ENCODE data around the gene SLC18A3. TPM values are rescaled to one million over a fixed set of nuclear protein-coding genes. Genes with fewer than 3 reads are reported as not detected.

Gene SLC18A3
- total and polyA plus RNA-seq, 2 experiments from 2014 or later = 0.16 TPM; not detected in 1

DNA sequence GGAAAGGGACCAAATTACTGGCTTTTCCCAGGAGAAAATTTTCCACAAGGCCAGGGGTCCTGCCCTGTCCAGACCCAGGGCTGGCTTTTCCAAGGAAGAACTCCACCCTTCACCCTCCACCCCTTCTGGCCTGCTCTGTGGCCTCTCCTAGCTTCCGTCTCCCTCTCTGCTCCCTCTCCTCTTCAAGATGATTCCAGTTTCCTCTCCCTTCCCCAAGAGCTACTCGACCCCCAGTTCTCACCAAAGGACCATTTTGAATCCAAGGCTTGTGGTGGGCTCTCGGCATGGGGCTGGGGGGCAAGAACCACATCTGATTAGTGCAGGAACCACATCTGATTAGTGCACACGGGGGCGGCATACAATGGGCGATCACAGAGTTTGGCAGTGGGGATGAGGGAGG, 11.5 kb downstream of the SLC18A3 start (continued):
- TF ChIP-seq, protein P1, sequence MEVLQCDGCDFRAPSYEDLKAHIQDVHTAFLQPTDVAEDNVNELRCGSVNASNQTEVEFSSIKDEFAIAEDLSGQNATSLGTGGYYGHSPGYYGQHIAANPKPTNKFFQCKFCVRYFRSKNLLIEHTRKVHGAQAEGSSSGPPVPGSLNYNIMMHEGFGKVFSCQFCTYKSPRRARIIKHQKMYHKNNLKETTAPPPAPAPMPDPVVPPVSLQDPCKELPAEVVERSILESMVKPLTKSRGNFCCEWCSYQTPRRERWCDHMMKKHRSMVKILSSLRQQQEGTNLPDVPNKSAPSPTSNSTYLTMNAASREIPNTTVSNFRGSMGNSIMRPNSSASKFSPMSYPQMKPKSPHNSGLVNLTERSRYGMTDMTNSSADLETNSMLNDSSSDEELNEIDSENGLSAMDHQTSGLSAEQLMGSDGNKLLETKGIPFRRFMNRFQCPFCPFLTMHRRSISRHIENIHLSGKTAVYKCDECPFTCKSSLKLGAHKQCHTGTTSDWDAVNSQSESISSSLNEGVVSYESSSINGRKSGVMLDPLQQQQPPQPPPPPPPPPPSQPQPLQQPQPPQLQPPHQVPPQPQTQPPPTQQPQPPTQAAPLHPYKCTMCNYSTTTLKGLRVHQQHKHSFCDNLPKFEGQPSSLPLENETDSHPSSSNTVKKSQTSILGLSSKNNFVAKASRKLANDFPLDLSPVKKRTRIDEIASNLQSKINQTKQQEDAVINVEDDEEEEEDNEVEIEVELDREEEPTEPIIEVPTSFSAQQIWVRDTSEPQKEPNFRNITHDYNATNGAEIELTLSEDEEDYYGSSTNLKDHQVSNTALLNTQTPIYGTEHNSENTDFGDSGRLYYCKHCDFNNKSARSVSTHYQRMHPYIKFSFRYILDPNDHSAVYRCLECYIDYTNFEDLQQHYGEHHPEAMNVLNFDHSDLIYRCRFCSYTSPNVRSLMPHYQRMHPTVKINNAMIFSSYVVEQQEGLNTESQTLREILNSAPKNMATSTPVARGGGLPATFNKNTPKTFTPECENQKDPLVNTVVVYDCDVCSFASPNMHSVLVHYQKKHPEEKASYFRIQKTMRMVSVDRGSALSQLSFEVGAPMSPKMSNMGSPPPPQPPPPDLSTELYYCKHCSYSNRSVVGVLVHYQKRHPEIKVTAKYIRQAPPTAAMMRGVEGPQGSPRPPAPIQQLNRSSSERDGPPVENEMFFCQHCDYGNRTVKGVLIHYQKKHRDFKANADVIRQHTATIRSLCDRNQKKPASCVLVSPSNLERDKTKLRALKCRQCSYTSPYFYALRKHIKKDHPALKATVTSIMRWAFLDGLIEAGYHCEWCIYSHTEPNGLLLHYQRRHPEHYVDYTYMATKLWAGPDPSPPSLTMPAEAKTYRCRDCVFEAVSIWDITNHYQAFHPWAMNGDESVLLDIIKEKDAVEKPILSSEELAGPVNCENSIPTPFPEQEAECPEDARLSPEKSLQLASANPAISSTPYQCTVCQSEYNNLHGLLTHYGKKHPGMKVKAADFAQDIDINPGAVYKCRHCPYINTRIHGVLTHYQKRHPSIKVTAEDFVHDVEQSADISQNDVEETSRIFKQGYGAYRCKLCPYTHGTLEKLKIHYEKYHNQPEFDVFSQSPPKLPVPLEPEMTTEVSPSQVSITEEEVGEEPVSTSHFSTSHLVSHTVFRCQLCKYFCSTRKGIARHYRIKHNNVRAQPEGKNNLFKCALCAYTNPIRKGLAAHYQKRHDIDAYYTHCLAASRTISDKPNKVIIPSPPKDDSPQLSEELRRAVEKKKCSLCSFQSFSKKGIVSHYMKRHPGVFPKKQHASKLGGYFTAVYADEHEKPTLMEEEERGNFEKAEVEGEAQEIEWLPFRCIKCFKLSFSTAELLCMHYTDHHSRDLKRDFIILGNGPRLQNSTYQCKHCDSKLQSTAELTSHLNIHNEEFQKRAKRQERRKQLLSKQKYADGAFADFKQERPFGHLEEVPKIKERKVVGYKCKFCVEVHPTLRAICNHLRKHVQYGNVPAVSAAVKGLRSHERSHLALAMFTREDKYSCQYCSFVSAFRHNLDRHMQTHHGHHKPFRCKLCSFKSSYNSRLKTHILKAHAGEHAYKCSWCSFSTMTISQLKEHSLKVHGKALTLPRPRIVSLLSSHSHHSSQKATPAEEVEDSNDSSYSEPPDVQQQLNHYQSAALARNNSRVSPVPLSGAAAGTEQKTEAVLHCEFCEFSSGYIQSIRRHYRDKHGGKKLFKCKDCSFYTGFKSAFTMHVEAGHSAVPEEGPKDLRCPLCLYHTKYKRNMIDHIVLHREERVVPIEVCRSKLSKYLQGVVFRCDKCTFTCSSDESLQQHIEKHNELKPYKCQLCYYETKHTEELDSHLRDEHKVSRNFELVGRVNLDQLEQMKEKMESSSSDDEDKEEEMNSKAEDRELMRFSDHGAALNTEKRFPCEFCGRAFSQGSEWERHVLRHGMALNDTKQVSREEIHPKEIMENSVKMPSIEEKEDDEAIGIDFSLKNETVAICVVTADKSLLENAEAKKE (CRISPR knock-in tag; IDR thresholded peaks at IDR 0.05) = no peak
- no peak for TF ChIP-seq EZH2 (IDR thresholded peaks at IDR 0.05; ENCODE audit: low read depth, unreplicated experiment)
- TF ChIP-seq, protein P2, sequence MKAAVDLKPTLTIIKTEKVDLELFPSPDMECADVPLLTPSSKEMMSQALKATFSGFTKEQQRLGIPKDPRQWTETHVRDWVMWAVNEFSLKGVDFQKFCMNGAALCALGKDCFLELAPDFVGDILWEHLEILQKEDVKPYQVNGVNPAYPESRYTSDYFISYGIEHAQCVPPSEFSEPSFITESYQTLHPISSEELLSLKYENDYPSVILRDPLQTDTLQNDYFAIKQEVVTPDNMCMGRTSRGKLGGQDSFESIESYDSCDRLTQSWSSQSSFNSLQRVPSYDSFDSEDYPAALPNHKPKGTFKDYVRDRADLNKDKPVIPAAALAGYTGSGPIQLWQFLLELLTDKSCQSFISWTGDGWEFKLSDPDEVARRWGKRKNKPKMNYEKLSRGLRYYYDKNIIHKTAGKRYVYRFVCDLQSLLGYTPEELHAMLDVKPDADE (IDR thresholded peaks at IDR 0.05) = no peak

DNA sequence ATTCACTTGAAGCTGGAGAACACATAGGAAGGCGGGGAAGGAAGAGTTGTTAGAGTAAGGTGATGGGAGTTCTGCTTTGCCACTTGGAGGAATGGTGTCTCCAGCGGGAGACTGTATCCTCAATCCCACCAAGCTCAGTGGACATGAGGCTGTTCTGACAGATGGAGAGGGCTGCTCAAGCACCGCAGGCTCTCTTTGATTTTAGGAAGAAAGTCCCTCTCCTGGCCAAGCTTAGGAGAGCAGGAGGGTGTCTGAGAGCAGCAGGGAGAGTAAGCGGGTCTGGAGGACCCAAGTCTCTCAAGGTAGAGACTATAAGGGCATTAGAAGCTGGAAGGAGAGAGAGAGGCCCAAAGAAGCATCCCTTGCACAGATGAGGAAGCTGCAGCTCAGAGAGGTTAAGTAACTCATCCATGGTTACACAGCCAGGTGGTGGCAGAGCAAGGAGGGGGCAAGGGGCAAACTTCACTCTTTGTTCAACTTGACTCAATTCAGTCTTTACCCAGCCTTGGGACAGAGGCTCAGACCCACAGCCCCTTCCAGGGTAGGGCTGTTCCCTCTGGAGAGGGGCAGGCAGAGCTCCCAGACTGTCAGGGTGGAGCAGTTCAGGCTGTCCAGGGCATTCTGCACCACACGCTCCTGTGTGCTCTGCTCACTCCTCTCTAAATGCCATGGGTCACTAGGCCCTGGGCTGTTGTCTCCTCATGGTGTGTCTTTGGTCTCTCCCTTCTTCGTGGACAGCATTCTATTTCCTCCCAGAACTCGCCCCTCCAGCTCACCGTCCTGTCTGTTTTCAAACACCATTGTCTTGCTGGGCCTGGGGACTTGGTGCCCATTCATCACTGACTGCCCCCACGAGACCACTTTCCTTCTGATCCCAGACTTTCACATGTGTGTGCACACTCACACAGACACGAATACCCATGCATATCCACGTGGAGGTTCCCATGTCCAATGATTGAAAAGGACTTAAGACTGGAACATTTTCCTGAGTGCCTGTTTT, 12.6 kb downstream of the SLC18A3 start:
- Histone ChIP-seq H3K4me2 (no peak overlapping the region), H4K20me1 (replicated peaks; ENCODE audit: insufficient read depth) (no peaks in the 10 kb centered on the region; the same call in 1 of the 2 replicates), H3K4me3 (no peak overlapping the region), H3K9me2 (ENCODE audit: insufficient read depth) (peaks cover 7% of the 10 kb centered on the region; the same call in 1 of the 2 replicates), H3K36me3 (ENCODE audit: insufficient read depth) (no peaks in the 10 kb centered on the region), H3K27me3 (ENCODE audit: insufficient read depth) (peaks cover 17% of the 10 kb centered on the region; the same call in 1 of the 2 replicates), H3K27ac (ENCODE audit: low read depth) (no peak overlapping the region), H3K4me1 (ENCODE audit: insufficient read depth) (no peaks in the 10 kb centered on the region), H2AFZ (no peak overlapping the region), H3K79me2 (replicated peaks; ENCODE audit: insufficient read depth) (no peaks in the 10 kb centered on the region), H3F3A (replicated peaks; ENCODE audit: low read depth) (no peaks in the 10 kb centered on the region)
- no peak overlapping the region for H3K27ac Mint-ChIP-seq
- H3K9me3 Mint-ChIP-seq = no peaks in the 10 kb centered on the region
- peak; percentile 23; the same call in 2 of the 3 replicates for ATAC-seq
- peaks cover 25% of the 10 kb centered on the region for H3K27me3 Mint-ChIP-seq (ENCODE audit: insufficient read depth, low read depth, poor library complexity)
- H3K4me3 Mint-ChIP-seq = no peak overlapping the region
- no peak for DNase-seq (ENCODE audit: low spot score)
- TF ChIP-seq CREB1 (CRISPR knock-in tag; IDR thresholded peaks at IDR 0.05; ENCODE audit: low read depth) = no peak
- TF ChIP-seq ZNF114 (CRISPR knock-in tag; IDR thresholded peaks at IDR 0.05) = no peak
- TF ChIP-seq JUNB (IDR thresholded peaks at IDR 0.05; ENCODE audit: unreplicated experiment) = no peak
- no peak for TF ChIP-seq POLR2AphosphoS5 (IDR thresholded peaks at IDR 0.05; ENCODE audit: low read depth)
- no peak for TF ChIP-seq ZNF331 (CRISPR knock-in tag; IDR thresholded peaks at IDR 0.05; ENCODE audit: low read depth)
- no peak for TF ChIP-seq EZH2 (IDR thresholded peaks at IDR 0.05; ENCODE audit: low read depth, unreplicated experiment)
- peaks cover 2% of the 10 kb centered on the region; the same call in 2 of the 3 replicates for H3K4me1 Mint-ChIP-seq
- H3K36me3 Mint-ChIP-seq (ENCODE audit: low read depth) = no peaks in the 10 kb centered on the region

Measured in GM23338 (cell line).